ENCODE data around the gene PTGR3.

PTGR3 gene

DNA sequence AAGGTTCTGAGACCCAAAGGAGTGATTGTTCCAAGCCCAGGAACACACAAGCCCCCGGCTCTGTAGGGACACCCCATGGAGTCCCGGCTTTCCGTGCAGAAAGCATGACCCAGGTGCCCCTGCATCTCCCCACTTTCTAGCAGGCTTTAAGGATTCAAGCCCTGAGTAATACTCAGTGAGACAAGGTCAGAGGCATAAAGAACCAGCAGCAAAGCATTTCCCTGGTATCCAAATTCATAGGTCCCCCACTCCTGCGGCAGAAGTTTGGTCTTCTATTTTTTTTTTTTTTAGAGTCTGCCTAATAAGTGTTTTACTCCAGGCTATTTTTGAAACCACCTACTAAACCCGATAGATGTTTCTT is 18.0 kb upstream of the PTGR3 start:
- TF ChIP-seq ZNF274 (IDR thresholded peaks at IDR 0.05; ENCODE audit: low read depth, low read length), result no peak
- peak overlapping the region; percentile 4; the same call in 1 of the 2 replicates for H3K4me3 ChIP-seq (ENCODE audit: low read length)

DNA sequence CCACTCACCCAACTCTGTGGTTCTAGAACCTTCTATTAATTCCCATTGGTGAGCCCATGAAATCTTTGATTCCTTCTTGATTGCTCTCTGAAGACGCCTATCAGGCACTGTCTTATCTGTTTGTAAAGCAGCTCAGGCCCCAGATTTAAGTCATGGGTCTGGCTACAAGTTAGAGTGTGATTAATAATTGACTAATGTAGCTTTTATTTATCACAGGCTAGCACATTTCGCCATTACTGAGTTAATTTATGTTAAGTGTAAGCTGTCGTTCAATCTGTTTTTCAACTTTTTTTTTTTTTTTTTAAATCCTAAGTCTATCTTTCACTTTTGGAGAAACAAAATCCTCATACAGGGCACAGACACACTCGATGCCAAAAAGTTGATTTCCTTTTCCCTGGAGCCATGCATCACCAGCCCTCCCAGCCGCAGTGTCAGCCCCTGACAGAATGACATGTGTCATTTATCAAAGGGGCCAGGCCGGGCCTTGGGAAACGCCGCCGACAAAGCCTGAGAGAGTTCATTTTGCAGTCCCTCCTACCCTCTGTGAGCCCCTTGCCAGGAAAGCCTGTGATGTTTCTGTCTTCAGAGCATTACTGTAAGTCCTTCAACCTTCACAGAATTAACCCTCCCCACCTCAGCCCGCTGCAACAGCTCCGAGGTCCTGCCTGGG is 17.5 kb upstream of the PTGR3 start:
- H3K4me3 ChIP-seq (ENCODE audit: low read length), result peak overlapping the region; percentile 4; the same call in 1 of the 2 replicates
- no peak for TF ChIP-seq ZNF274 (IDR thresholded peaks at IDR 0.05; ENCODE audit: low read depth, low read length)

DNA sequence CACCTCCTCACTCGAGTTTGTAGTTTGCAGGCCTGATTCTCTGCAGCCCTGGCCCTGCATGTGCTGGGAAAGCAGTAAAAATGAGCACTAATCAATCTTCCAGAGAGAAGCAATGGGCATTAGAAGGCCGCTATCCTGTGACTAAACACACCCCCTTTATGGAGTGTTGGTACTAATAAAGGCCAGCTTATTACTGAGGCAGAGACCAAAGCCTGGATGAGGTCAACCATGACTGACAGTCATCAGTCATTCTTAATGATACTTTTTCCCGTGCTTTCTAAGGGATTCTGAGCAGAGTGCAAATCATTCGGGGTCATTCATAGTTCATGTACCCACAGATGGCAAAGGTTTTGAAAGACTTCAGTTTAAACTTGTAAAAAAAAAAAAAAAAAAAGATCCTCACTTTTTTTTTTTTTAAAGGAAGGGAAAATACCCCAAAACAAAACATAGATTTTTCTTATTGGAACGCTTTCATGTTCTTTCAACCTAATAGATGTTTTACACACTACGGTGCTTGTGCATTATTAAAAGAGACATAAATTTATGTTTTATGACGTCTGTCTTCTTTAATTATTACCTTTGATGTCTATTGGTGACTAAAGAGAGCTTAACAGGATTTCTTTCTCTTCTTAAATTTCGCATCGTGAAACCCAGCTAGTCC is 14.9 kb upstream of the PTGR3 start:
- no peak overlapping the region for H3K4me3 ChIP-seq (ENCODE audit: low read length)
- no peak for TF ChIP-seq ZNF274 (IDR thresholded peaks at IDR 0.05; ENCODE audit: low read depth, low read length)

DNA sequence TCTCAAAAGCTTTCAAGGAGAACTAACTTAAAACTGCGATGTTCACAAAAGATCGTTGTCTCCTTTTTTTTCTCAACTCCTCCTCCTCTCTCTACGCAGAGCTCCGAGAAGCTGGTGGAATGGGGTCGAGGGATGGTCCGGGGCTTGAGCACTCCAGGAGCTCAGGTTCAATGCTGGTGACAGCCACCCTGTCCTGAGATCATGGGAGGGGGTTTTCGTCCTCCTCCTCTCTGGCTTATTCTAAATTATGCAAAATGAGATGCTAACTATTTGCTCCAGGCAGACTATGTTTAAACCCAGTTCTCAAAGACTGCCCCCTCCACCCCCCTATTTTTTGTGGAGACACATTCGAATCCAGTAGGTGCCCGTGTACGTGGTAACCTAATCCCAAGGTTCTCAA is 13.5 kb upstream of the PTGR3 start:
- TF ChIP-seq ZNF274 (IDR thresholded peaks at IDR 0.05; ENCODE audit: low read depth, low read length), result no peak
- H3K4me3 ChIP-seq (ENCODE audit: low read length), result no peak overlapping the region

DNA sequence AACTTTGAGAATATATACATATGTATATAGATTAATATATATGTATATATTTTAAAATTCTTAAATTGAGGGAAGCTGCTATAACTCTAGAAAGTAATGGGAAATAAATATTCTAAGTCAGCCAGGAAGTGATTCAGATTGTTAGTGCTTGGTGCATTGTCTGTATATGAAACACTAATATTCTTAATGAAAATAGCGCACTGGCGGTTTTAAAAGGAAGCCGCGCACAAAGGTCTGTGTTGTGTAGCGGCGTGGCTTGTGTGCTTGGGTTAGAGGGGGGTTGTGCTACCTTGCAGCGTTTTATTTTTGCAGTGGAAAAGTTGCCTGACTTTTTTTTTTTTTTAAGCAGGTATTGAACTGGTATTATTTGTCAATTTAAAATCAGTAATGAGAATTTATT is 13.0 kb upstream of the PTGR3 start:
- TF ChIP-seq ZNF274 (IDR thresholded peaks at IDR 0.05; ENCODE audit: low read depth, low read length), result no peak
- no peak overlapping the region for H3K4me3 ChIP-seq (ENCODE audit: low read length)

DNA sequence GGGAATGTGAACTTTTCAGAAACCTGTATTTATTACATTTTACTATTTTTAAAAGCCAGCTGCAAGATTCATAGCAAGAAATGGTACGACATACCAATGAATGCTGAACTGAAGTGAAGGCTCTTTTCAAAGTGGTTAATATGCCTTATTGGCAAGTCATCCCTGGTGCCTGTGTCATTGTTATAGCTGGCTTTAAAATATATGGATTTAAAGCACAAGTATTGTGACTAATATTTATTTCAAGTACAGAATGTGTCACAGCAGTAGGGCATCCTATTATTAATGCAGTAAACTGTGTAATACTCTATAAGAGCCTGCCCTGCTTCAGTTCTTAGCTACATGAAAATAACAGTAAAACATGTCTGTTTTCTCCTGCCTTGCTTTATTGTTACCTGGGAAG is 12.5 kb upstream of the PTGR3 start:
- H3K4me3 ChIP-seq (ENCODE audit: low read length), result no peak overlapping the region

DNA sequence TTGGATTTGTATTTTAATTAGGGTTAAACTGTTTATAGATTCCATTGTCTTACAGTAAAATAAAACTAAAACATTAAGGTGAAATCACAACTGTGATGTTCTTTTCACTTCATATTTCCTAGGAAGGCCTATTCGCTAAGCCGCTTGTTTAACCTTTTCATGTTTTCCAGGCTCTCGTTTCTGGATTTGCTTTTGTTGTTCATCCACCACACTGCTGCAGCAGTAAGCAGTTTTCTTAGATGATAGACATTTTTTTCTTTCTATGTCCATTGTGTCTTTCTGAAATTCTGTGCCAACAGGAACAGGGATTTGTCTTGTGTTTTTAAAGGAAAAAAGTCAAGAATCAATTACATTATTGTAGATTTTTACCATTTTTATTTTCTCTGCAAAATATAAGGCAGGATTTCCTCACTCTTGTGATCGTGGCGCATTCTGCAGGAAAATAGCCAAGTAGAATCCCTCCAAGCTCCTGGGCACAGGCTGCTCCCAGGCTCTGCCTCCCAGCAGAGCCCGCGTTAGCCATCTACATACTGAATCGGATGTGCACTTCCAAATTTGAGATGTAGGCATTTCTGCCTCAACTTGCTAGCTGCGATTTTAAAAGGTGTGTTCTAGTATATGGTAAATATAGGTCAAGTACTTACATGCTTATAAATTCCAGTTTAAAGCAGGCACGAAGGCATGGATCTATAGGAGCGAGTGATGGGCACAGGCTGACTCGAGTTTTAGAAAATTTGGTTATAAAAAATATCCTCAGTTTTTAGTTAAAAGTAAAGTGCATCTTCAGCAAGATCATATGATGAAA is 11.8 kb upstream of the PTGR3 start:
- no peak overlapping the region for H3K4me3 ChIP-seq (ENCODE audit: low read length)
- TF ChIP-seq ZNF274 (IDR thresholded peaks at IDR 0.05; ENCODE audit: low read depth, low read length), result no peak

More for the DNA sequence above, 12.5 kb upstream of the PTGR3 start:
- no peak for TF ChIP-seq ZNF274 (IDR thresholded peaks at IDR 0.05; ENCODE audit: low read depth, low read length)

DNA sequence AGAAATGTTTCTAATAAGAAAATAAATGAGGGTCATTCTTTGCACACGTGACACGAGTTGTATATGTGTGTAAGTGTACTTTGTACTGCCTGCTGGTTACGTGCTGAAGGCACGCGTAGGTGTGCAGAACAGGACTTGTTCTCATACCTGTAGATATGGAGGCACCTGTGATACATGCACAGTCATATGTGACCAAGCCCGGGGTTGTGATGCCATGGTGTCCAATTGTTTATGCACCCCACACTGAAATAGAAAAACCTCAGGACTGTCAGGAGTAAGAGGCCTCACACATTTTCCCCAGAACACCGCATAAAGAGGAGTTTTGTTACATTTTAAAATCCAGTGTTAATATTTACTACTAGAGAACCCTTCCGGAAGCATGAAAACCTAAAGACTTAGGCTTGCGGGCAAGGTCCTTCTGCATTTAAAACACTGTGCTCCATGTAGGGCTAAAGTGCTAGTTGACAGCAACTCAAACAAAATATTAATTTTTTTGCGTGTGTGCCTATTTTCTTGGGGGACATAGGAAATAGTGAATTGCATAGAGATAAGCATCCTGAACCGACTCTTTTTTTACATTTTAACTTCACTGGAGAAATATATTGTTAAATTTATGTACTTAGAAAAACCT is 10.9 kb upstream of the PTGR3 start:
- H3K4me3 ChIP-seq (ENCODE audit: low read length), result no peak overlapping the region
- no peak for TF ChIP-seq ZNF274 (IDR thresholded peaks at IDR 0.05; ENCODE audit: low read depth, low read length)

DNA sequence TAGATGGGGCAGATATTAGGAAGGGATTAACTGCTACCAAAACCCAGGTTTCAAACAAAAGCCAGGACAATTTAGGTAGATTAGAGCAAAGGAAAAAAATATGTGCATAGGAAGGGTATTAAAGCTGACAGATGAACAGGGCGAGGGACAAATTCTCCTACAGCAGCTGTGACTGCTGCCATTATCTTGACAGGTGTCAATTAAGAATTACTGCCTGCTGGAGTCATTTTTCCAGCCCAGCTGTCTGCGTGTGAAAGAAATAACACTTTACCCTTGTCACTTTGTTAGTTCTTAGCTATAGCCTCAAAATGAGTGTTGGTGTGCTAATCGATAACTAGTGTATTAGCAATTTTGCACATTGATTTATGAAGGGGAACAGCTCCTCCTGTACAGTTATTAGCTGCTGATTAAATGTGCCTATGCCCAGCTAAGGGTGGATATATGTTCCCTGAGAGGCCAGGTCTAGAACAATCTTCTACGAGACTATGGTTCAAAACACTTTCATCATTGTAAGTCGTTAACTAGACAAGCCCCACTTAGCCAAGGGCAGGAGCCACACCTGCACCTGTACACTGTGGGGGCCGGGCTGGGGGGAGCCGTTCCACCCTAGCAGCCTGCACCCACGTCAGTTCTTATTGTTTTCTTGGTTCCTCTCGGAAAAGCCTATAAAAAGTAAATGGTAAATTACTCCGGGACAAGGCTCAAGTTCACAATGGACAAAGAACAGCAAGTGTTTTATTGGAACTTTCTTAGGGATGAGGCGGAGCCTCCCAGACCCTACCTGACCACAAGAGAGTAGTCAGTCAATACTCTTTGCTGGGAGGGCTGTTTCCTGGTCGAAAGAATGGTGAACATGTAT is 9.4 kb upstream of the PTGR3 start:
- H3K4me3 ChIP-seq (ENCODE audit: low read length), result no peak overlapping the region
- no peak for TF ChIP-seq ZNF274 (IDR thresholded peaks at IDR 0.05; ENCODE audit: low read depth, low read length)

DNA sequence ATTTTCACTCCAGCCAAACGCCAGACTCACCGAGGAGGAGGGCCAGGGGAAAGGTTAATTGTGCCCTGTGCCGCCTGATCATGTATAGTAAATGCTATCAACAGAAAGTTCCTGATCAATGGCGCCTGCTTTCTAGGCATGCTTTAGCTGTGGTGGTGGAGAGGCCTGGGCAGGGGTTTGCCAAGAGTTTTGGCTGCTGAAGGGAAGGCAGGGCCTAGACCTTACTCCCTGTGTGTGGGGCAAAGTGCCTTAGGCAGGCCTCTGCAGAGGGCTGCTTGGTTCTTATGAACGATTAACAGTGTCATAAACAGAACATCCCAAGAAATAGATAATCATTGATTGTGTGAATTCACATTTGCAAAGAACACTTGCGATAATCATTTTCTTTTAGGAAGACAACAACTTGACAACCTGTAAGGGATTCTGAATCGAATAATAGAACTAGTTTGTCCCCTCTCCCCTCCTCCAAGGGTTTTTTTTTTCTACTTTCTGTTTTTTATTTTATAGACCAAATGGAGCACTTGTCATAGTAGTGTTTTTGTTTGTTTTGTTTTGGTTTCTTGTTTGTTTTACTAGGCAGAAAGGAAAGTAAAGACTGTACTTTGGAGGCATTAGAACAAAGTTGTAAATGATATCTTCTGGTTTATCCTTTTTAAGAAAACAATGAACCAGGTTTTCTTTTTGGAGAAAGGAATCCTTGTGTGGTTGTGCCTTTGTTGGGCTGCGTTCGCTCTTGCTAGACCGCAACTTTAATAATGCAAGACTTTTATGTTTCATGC is 8.2 kb upstream of the PTGR3 start:
- TF ChIP-seq ZNF274 (IDR thresholded peaks at IDR 0.05; ENCODE audit: low read depth, low read length), result no peak
- no peak overlapping the region for H3K4me3 ChIP-seq (ENCODE audit: low read length)

DNA sequence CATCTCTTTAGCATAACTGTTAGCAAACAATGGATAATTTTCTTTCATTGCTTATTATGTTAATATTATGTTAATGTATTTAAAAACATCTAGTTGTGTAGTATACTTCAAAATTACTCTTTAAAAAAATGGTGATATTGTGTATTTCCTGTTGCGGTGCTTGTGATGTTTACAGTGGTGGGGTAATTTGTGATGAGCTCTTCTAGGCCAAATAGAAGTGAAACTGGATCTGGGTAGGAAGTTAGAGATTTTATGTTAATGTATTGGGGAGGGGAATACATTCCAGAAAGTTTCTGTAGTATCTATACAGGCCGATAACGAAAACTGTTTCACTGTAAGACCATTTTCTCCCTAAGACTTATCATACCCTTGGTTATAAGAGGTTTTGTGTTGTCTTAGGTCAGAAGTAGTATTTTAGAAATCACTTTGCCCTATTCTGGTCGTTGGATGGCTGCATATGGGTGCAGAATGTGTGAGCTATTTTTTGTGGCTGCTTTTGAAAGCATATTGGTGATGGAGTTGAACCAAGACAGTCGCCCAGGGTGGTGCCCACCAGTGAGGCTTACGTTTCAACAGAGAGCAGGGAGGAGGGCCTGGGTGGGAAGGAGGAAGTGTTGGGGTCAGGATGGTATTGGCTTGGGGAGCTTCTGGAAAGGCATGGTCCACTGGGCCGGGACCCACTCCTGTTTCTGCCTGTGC is 7.4 kb upstream of the PTGR3 start:
- no peak for TF ChIP-seq ZNF274 (IDR thresholded peaks at IDR 0.05; ENCODE audit: low read depth, low read length)
- no peak overlapping the region for H3K4me3 ChIP-seq (ENCODE audit: low read length)

DNA sequence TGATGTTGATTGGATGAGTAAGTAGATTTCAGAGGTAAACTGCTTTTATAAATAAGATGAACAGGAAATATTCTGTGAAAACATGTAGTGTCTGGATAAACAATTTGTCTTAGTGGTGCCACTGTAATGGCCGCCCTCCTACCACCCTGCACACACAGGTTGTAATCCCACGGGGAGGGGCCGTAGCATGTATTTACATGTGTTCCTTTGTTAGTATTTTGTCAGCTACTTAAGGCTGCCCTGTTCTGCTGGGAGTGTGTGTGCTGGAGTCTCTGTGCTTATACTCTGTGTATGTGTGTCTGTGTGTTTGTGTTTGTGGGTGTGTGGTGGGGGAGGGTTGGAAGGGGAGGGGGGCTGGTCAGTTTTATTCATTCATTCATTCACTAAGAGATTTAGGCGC is 6.7 kb upstream of the PTGR3 start:
- no peak for TF ChIP-seq ZNF274 (IDR thresholded peaks at IDR 0.05; ENCODE audit: low read depth, low read length)
- H3K4me3 ChIP-seq (ENCODE audit: low read length), result no peak overlapping the region
